Progenitor cell of endocrine pancreas (in vitro differentiated cells): ENCODE results near the gene FRMD4A. TPM values are rescaled to one million over a fixed set of nuclear protein-coding genes. Genes with fewer than 3 reads are reported as not detected.

Experiments
- DNase-seq: peaks from one replicate; pipeline ENCODE4 v3.0.0; 2021; ENCODE audit warnings: low spot score; ENCODE audit not compliant: unreplicated experiment
- H3K27ac Mint-ChIP-seq: 2 replicates; pipeline ENCODE4 v1.8.0; 2021; ENCODE audit warnings: mild to moderate bottlenecking, moderate library complexity, mixed read lengths
- H3K27me3 Mint-ChIP-seq: 2 replicates; pipeline ENCODE4 v1.8.0; 2021; ENCODE audit warnings: mixed read lengths
- H3K36me3 Mint-ChIP-seq: 2 replicates; pipeline ENCODE4 v1.8.0; 2022; ENCODE audit warnings: mixed read lengths; ENCODE audit not compliant: insufficient read depth
- H3K4me1 Mint-ChIP-seq: 2 replicates; pipeline ENCODE4 v1.8.0; 2021; ENCODE audit warnings: low read depth, mixed read lengths
- H3K4me3 Mint-ChIP-seq: 2 replicates; pipeline ENCODE4 v1.8.0; 2021; ENCODE audit warnings: low read depth, mild to moderate bottlenecking, moderate library complexity, mixed read lengths
- H3K9me3 Mint-ChIP-seq: 2 replicates; pipeline ENCODE4 v1.8.0; 2021; ENCODE audit warnings: low read depth, mixed read lengths
- CTCF ChIP-seq: fragments of 200-600 bp; sonication (generic); IDR thresholded peaks from one replicate; pipeline ENCODE4 v1.5.0; 2021; ENCODE audit warnings: antibody characterized with exemption, mild to moderate bottlenecking; ENCODE audit not compliant: unreplicated experiment
- total RNA-seq: library from RNA; stranded (reverse); gene quantifications from 2 replicates; pipeline ENCODE4 v1.2.1, GENCODE V29; 2021

Gene FRMD4A
- total RNA-seq, 1 donor from 2014 or later = 42.2 TPM

GRCh38 chr10:13890233-13891127, 440.2 kb downstream of the FRMD4A start:
- no peak for DNase-seq
- Mint-ChIP-seq H3K36me3 (no peaks in the 10 kb centered on the region), H3K27ac (peak overlapping the region; percentile 87), H3K27me3 (peaks cover 60% of the 10 kb centered on the region), H3K4me1 (peaks cover 2% of the 10 kb centered on the region), H3K4me3 (peak overlapping the region; percentile 81), H3K9me3 (no peaks in the 10 kb centered on the region)
- TF ChIP-seq CTCF = no peak

- no peak overlapping the region for H3K4me3 Mint-ChIP-seq
- peaks cover 40% of the 10 kb centered on the region for H3K27me3 Mint-ChIP-seq
These were observed 443.0 kb downstream of the FRMD4A start for GRCh38 chr10:13887761-13888160.

GRCh38 chr10:13885238-13885990, 445.3 kb downstream of the FRMD4A start:
- DNase-seq = no peak
- Mint-ChIP-seq H3K27ac (no peak overlapping the region), H3K36me3 (no peaks in the 10 kb centered on the region), H3K4me3 (no peak overlapping the region), H3K9me3 (no peaks in the 10 kb centered on the region), H3K4me1 (no peaks in the 10 kb centered on the region), H3K27me3 (peaks cover 23% of the 10 kb centered on the region)
- no peak for TF ChIP-seq CTCF

More at GRCh38 chr10:13887761-13888160, 443.0 kb downstream of the FRMD4A start:
- Mint-ChIP-seq H3K4me1 (peaks cover 2% of the 10 kb centered on the region), H3K36me3 (no peaks in the 10 kb centered on the region), H3K9me3 (no peaks in the 10 kb centered on the region), H3K27ac (no peak overlapping the region)
- TF ChIP-seq CTCF = no peak
- DNase-seq = no peak

GRCh38 chr10:13883636-13884444, 446.9 kb downstream of the FRMD4A start:
- Mint-ChIP-seq H3K27ac (no peak overlapping the region), H3K36me3 (no peaks in the 10 kb centered on the region), H3K27me3 (peaks cover 8% of the 10 kb centered on the region), H3K9me3 (no peaks in the 10 kb centered on the region), H3K4me3 (no peak overlapping the region), H3K4me1 (no peaks in the 10 kb centered on the region)
- no peak for TF ChIP-seq CTCF
- no peak for DNase-seq

- H3K9me3 Mint-ChIP-seq = no peaks in the 10 kb centered on the region
- no peaks in the 10 kb centered on the region for H3K4me1 Mint-ChIP-seq
These were observed 448.5 kb downstream of the FRMD4A start for GRCh38 chr10:13882119-13882711.

More at GRCh38 chr10:13882119-13882711, 448.5 kb downstream of the FRMD4A start:
- Mint-ChIP-seq H3K27ac (no peak overlapping the region), H3K27me3 (no peaks in the 10 kb centered on the region), H3K4me3 (no peak overlapping the region), H3K36me3 (no peaks in the 10 kb centered on the region)
- DNase-seq = no peak
- no peak for TF ChIP-seq CTCF
